Measurements from ENCODE around the gene GOLIM4.

GRCh38 chr3:168047936-168048335, 47.8 kb downstream of the GOLIM4 start:
- TF ChIP-seq CTCF (CRISPR knock-in tag; IDR thresholded peaks at IDR 0.05) (no peak), ATF1 (CRISPR knock-in tag; IDR thresholded peaks at IDR 0.05) (no peak), GABPB1 (CRISPR knock-in tag; IDR thresholded peaks at IDR 0.05) (no peak), ZNF274 (CRISPR knock-in tag; IDR thresholded peaks at IDR 0.05) (no peak), CEBPB (IDR thresholded peaks at IDR 0.05; ENCODE audit: borderline replicate concordance, low read depth, low read length) (peak; percentile 61; the same call in 1 of the 2 replicates), DRAP1 (CRISPR knock-in tag; IDR thresholded peaks at IDR 0.05) (no peak), ATF4 (CRISPR knock-in tag; IDR thresholded peaks at IDR 0.05) (no peak), ZNF24 (IDR thresholded peaks at IDR 0.05) (no peak), ZNF788 (CRISPR knock-in tag; IDR thresholded peaks at IDR 0.05; ENCODE audit: borderline replicate concordance) (no peak), PPARG (CRISPR knock-in tag; conservative IDR thresholded peaks at IDR 0.05) (no peak), SMC3 (IDR thresholded peaks at IDR 0.05; ENCODE audit: low read length) (no peak), POLR2A (IDR thresholded peaks at IDR 0.05; ENCODE audit: insufficient read depth in 1 of 2, low read depth in 2 of 2, low read length in 2 of 2) (no peak)

Data from HepG2 (cell line).